Fibroblast of upper back skin (primary cell): ENCODE results near the gene B4GALNT1.
"Not testable (repeated sequence)": the region's sequence is repeated elsewhere in the genome, so short reads cannot be mapped to it uniquely, and the experiment has no call there.

Source experiments
- DNase-seq: peaks from one replicate; pipeline ENCODE4 v3.0.0-alpha.2; 2013

B4GALNT1 gene

DNA sequence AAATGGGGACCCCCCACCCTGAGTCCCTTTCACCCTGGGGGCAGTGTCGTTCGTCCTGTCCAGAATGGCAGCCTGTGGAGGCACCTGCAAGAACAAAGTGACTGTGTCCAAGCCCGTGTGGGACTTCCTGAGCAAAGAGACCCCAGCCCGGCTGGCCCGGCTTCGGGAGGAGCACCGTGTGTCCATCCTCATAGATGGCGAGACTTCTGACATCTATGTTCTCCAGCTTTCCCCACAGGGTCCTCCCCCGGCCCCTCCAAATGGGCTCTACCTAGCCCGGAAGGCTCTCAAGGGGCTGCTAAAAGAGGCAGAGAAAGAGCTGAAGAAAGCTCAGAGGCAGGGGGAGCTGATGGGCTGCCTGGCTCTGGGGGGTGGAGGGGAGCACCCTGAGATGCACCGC is 26.2 kb downstream of the B4GALNT1 start:
- no peak for DNase-seq

DNA sequence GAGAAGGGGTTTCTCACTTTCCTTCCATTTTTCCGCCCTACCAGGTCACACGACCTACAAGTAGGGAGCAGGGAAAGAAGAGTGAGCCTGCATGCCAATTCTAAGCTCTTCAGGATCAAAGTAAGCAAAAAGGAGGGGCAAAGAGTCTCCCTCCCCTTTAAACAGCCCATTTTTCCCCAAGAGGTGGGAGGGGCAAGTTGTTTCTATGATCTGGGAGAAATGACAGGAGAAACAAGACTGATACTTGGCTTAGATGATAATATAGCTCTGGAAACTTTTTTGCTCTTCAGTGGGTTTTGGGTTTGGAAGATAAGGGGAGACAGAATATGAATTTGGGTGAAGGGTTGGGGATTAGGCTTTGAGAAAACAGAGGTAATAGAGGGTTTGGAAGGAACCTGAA is 26.6 kb downstream of the B4GALNT1 start:
- no peak for DNase-seq

DNA sequence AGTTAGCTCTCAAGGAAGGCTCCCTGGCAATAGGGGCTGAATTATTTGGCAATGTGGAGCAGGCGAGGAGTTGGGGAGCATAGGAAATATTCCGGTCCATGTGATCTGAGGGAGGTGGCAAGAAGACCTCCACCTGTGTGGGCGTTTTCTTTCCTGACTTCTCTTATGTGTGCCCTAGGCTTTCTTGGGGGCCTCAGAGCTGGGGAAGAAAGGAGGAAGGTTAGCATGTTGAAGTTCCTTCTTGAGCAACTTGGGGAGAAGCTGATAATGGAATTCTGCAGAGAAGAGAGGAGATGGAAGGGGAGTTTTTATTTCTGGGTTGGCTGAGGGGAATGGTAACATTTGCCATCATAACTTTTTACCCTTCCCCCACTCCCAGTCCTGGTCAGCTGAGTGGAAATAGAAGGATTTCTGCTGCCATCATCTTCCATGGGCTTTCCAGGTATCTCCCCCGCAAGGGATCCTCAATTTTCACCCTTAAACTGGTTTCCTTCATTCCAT is 27.1 kb downstream of the B4GALNT1 start:
- DNase-seq: no peak

DNA sequence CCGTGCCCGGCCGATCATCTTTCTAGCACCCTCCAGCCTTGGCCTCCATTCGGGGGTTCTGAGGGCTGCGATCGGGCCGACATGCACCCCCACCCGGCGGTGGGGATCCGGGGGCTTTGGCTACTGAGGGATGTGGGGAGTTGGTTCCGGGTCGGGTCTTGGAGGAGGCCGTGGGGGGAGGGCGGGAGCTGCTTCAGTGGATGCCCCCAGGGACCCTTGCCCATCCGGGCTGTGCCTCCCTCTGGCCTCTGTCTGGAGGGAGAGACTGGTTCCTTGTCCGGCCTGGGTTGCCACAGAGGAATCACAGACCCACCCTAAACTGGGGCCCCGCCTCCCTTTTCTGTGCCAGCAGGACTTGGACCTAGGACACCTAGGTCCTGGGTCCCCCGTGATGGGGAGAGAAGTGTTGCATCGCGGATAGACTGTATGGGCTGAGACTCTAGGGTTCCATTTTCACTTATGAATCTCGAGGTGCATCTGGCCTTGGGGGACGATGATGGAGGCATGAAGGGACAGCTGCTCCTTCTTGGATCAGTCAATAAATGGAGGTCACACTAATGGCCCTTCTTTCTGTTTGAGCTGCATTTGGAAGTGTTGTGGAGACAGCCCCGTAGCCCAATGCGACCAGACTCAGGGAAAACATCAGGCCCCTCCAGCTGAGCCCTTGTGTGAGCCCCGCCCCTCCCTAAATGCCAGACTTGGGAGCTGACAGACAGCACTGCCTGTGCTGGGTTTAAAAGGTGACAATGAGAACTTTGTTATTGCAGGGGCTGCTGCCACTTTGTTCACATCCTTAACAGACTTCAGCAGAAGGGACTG is 27.8 kb downstream of the B4GALNT1 start:
- DNase-seq: no peak

DNA sequence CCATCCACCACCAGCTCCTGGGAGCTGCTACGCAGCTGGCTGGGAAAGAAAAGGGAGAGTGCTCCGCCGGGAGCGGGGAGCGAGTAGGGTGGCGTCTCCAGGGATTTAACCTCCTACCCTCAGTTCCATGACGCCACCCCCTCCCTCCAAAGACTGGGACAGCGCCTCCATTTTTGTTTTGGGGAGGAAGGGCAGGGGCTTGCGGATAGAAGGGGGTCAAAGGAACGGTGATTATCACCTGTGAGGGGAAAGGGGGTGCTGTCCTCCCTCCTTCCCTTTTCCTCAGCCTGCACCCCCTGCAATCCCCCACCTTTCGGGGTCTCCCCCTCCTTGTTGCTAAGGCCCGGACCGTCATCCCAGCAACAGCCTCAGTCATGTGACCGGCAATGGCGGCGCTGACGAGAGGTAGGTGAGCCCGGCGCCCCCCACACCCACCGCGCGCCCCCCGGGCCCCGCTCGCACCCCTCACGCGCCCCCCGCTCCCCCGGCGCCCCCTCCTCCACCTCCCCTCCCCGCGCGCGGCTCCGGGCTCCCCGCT is 28.5 kb downstream of the B4GALNT1 start, which contains the start of gene DTX3:
Gene DTX3 (plus strand): TSS at position 371 of the 538 bp plus-strand sequence. CDS start 1,694 bp downstream, outside the sequence.
- DNase-seq: peak; percentile 21

DNA sequence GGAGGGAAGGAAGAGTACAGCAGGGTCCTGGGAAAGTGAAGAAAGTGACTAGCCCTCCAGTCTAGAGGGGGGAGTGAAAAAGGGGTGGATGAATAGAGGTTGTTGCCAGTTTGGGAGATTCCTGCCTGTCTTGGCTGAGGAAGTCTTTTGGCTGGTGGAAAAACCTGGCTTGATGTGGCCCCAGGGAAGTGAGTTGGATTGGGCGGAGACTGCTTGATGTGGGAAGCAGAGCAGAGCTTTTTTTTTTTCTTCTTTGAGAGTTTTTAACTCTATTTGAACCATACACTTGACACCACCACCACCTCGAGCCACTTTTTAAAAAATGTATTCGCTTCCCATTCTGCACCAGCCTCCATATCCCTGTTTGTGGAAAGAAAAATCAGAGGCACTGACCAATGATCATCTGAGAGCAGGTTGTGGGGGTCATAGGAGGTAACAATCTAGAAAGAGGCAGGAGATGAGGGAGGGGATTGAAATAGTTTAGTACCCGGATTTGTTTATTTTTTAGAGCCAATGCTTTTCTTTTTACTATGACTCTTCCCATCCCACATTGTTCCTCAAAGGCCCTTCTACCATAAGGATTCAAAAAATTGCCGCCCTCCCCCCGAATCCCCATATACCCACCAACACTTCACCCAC is 29.1 kb downstream of the B4GALNT1 start:
- peak; percentile 46 for DNase-seq

DNA sequence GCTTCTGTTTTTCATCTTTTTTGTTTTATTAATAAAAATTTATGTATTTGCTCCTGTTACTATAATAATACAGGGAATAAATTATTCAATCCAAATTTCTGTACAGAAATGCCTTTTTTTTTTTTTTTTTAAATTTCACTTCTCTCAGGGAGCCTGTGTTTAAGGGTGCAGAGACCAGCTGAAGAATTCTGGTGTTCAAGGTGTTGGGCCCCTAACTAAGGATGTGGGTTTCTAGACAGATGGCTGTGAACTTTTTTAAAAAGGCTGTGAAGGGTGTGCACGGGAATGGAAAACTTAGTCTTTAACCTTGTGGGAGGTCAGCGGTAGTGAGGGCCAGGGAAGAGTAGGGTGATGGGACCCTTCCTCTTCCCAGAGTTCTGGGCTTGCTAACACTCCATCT is 29.7 kb downstream of the B4GALNT1 start:
- DNase-seq: no peak

DNA sequence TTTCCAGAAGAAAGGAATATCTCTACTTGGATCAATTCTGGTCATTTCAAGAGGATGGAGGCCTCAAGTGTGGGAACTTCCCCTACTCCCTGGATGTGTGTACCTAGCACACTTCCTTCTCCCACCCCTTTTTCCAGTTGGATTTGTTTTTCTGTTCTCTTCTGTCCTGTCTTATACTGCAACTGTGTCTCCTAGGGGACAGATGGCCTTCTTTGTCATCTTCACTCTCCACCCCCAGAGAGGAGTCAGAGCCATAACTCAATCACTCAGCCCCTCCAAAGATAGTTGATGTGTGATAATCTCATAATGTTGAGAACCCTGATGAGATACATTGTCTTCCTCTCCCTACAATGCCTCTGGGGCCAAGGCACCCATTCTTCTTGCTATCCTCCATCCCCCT is 30.5 kb downstream of the B4GALNT1 start:
- no peak for DNase-seq

DNA sequence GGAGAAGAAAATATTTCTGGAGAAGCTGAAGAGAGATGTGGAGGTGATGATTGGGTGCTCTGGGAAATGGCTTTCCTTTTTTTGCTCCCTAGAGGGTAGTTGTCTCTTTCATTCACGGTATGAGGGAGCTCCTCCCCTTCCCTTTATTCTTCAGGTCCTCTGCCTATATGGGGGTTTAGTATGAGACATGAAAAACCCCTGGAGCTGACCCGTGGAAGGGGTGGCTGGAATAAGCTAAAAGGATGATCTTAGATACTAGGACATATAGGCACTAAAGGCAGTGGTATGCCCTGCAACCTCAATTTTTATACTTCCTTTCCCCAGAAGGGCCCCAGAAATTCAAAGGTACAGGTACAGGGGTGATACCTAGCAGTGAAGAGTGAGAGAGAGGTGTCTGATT is 32.6 kb downstream of the B4GALNT1 start:
- DNase-seq: no peak

DNA sequence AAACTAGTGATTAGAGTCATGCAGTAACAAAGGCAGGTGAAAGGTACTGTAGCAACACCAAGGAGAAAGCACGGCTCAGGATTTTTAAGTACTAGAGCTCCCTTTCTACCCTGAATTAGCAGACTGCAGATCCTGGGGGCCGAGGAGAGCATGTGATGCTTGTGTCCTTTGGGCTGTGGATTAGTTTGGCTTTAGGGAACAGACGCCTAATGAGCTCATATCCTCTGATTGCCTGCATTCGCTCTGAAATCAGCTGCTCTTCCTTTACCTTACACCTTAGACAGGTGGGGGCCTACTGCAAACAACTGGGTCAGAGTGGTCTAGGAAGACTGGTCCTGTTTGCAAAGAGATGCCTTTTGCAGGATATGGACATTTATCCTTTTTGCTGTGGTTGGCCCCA is 39.8 kb downstream of the B4GALNT1 start:
- DNase-seq: no peak

DNA sequence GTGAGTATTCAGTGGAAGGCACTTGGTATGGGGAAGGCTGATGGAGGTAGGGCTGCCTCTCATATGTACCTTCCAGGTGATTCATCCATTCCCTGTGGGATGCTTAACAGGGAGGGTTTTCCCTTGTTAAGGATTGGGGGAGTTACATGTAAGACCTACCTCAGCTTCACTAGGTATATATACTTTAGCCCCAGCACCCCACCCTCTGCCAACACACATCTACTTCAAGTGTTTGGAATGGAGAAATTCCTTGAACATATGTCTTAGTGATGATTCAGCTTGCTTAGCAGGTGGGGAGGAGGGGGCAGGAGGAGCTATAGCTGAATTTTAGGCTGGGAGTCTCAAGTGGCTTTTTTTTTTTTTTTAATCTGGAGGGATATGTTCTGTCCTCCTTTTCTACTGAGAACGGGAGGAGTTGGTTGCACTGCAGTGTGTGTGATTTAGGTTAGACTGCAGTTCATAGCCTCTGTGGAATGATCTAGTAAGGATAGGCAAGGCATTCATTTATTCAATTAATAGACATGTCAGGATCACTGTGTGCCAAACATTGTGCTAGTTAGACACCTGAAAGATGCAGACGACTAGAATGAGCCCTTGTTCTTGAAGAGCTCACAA is 40.3 kb downstream of the B4GALNT1 start:
- DNase-seq: peak; percentile 30

DNA sequence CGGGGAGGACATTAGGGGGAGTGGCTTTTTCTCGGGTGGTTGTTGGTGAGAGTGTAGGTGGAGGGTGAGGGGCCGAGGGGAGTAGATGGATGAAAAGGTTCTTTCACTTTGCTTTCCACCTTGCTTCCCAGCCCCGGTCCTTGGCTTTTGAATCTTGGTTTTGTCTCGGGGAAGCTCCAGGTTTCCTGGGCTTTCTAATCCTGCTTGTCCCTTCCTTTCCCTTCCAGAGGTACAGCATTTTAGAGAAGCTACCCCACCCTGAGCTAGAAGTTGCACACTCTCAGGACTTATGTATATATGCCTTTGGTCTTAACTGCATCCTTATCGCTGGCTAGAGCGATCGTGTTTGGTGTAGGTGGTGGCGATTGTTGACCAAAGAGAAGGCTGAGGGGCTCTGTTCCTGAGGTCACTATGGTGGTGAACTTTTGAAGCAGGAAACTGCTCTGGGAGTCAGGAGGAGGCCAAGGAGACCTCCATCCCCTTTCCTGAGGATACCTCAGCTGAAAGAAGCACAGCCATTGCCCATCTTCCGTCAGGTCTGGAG is 41.1 kb downstream of the B4GALNT1 start:
- DNase-seq: no peak

DNA sequence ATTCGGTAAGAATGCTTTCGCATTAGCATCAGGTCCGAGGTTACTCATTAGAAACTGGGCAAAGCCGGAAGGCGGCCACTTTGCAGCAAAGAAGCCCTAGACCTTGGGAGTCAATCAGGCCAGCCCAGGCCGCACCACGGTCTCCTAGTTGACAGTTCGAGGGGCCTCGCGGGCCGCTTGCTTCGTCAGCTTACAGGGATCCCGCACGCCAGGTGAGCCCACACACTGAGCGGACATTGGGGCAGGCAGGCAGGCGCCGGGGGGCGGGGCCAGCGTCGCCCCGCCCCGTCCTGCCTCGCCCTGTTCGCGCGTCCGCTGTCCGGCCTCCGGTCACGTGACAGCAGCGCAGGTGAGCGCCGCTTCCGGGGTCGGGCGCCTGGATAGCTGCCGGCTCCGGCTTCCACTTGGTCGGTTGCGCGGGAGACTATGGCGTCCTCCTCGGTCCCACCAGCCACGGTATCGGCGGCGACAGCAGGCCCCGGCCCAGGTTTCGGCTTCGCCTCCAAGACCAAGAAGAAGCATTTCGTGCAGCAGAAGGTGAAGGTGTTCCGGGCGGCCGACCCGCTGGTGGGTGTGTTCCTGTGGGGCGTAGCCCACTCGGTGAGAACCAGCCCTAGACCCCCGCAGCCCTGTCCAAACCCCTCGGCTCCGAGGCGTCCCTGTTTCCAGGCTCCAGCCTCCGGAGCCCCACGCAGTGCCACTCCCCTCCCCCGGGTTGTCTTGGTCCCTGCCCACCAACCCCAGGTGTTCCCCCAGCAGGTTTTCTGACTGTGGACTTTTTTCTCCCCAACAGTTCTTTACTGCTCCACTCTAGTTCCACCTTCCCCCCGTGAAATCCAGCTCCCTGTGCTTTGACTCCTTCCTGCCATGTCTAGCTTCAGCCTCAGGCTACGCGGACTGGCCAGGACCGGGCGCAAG is 41.9 kb downstream of the B4GALNT1 start, which contains the start of gene PIP4K2C:
Gene PIP4K2C (plus strand): TSS at position 329 of the 918 bp plus-strand sequence. CDS start 98 bp downstream, at position 427.
- peak; percentile 47 for DNase-seq

DNA sequence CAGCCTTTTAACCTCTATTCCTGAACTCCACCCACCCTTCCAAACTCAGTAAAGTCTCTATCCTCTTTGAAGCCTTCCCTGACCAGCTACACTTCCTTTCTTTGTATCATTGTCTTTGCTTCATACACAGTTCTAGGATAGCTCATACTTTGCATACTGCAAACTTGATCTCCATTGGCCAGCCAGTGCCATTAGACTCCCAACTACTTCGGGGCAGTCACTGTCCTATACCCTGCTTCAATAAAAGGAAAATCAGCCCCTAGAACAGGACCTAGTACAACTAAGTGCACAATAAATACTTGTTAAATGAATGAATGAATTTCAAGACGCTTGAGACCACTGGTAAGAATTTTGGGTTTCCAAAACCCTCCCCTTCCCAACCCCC is 42.5 kb downstream of the B4GALNT1 start:
- no peak for DNase-seq

DNA sequence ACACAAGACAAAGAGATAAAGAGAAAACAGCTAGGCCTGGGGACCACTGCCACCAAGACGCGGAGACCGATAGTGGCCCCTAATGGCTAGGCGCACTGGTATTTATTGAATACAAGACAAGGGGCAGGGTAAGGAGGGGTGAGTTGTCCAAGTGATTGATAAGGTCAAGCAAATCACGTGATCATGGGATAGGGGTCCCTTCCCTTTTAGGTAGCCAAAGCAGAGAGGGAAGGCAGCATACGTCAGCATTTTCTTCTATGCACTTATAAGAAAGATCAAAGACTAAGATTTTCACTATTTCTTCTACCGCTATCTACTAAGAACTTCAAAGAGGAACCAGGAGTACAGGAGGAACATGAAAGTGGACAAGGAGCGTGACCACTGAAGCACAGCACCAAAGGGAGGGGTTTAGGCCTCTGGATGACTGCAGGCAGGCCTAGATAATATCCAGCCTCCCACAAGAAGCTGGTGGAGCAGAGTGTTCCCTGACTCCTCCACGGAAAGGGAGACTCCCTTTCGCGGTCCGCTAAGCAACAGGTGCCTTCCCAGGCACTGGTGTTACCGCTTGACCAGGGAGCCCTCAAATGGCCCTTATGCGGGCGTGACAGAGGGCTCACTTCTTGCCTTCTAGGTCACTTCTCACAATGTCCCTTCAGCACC is 43.9 kb downstream of the B4GALNT1 start:
- not testable (repeated sequence) for DNase-seq

DNA sequence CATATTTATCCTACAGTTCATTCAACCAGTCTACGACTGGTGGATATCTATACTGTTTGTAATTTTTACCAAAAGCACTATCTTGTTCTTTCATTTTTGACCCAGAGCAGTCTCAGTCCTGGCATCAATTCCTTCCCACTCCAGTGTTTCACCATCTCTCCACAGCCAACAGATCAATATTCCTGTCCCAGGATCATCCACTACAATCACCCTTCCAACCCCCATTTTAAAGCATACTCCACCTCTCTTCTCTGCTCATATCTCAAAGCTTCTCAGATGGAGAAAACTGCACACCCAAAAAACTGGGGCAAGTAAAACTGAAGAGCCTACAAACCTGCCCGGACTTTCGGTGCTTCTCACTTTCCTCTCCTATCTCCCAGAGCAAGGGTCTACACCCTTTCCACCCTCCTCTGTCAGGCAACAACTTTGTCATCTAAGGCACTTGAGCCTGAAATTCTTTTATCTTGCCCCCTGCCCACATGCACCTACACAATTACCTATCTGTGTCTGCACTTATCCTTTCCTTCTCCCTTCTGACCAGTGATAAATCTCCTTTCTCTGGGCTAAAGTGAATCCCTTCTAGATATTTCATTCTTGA is 46.1 kb downstream of the B4GALNT1 start:
- no peak for DNase-seq

DNA sequence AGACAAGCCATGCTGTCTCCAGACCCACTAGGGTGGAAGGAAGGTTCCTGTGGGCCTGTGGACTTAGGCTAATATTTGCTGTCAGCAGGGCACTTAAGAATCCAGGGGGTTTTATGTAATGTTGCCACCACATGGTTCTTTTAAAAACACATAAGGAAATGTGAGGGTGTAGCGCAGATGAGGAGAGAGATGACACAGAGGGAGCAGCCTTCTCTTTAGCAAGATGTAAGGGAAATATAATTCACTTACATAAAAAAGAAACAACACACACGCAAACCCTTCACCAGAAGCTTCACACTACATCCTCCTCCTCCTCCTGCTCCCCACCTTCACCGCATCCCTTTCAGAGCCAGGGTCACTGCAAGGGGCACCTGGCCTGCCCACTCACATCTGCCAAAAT is 46.9 kb downstream of the B4GALNT1 start:
- DNase-seq: no peak

DNA sequence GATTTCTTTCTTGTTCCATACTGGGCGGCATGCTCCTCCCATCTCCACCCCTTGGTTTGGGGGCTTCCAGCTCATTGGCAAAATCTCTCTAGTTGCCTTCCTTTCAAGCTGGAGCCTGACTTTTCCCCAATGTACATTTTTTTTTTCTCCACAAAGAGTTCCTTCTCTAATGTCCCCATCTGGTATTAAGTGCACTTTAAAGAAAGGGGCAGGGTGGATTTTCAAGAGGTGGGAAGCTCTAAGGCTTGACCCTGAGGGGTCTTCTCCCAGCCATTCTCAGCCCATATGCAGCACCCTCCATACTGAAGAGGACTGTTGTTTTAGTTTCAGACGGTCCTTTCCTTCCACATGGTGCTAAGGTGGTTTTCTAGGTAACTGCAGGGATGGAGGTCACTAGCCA is 47.8 kb downstream of the B4GALNT1 start:
- no peak for DNase-seq

DNA sequence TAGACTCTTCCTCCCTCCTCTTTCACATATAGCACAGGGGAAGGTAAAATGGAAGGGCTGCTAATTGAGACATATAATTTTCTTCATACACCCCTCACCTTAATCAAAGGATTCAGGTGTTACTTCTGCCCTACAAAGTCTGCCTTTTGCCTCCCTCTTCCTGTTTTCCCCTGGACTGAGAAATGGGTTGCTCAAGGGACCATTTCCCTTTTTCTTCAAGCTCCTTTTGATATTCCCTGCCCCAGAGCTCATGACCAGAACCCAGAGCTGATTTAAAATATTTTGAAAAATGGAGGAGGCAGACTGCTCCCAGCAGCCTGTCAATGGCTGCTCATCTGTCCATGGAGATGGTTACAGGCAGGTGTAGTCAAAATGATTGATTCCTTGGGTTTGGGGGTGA is 48.3 kb downstream of the B4GALNT1 start:
- DNase-seq: no peak

DNA sequence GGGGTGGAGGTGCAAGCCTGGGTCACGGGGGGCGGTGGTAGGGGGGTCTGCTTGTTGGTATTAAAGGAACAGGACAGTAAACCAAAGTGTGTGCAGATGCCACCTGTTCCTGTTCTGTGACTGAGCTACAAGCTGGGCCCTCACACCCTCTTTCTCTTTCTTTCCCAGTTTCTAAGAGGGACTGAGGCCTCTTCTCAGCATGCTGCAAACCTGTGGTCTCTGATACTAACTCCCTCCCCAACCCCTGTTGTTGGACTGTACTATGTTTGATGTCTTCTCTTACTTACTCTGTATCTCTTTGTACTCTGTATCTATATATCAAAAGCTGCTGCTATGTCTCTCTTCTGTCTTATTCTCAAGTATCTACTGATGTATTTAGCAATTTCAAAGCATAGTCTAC is 49.0 kb downstream of the B4GALNT1 start:
- DNase-seq: no peak
